Stimulated activated CD8-positive, alpha-beta memory T cell treated with anti-CD3 and anti-CD28 coated beads, Interleukin-7, amount 100 ng/mL, for 24 hours (primary cell): ENCODE results near the gene SLC22A25.
"Not testable (repeated sequence)": the region's sequence is repeated elsewhere in the genome, so short reads cannot be mapped to it uniquely, and the experiment has no call there.

Experiments
- DNase-seq: peaks from one replicate; pipeline ENCODE4 v3.0.0-alpha.2; 2020; ENCODE audit warnings: low read depth

The SLC22A25 gene

GRCh38 chr11:63243533-63243932 lies at the start of gene SLC22A25:
Gene SLC22A25, minus strand, starts transcription at chr11:63243599. Its CDS starts 13,947 bp downstream, at chr11:63229652.
- no peak for DNase-seq

DNA sequence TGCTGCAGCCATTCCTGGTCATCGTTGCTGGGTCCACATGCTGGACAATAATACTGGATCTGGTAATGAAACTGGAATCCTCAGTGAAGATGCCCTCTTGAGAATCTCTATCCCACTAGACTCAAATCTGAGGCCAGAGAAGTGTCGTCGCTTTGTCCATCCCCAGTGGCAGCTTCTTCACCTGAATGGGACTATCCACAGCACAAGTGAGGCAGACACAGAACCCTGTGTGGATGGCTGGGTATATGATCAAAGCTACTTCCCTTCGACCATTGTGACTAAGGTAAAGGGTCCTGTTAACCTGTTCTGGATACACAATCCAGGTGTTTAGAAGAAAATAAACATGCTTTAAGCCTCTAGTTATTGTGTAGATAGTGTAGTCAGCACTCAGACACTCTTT lies 46.9 kb upstream of the SLC22A25 start:
- no peak for DNase-seq

GRCh38 chr11:63289658-63290057 lies 46.3 kb upstream of the SLC22A25 start:
- DNase-seq, result no peak

DNA sequence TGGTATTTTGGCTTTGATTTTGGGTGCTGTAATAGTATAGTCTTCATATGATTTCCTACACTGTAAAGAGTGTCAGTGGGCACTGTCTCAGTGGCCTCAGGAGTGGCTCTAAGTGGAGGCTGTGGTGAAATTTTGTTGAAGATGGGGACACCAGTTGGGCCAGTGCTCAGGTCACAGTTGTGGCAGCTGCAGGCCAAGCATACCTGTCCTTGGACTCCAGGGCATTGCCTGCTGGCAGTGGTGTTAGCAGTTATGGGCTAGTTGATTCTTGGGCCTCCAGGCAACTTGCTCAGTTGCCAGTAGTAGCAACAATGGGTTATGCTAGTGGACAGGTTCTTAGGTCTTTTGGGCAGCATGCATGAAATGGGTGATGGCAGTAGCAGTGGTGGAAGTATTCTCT lies 39.2 kb upstream of the SLC22A25 start:
- DNase-seq, result no peak

- DNase-seq, result no peak
Measured at GRCh38 chr11:63280920-63281319, 37.5 kb upstream of the SLC22A25 start.

GRCh38 chr11:63277345-63277943 lies 34.0 kb upstream of the SLC22A25 start:
- no peak for DNase-seq

DNA sequence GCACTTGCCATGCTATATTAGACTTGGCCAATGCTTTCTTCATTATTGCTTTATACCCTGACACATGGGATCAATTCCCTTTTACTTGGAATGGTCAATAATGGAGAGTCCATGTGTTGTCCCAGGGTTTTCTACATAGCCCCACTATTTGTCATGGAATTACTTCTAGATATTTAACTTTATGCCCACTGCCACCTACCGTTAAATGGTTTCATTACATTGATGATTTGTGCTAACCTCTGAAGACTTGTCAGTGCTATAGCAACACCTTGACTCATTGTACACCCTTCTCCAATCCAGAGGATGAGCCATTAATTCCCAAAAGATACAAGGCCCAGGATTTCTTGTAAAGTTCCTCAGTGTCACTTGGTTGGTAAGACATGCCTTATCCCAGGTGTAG lies 31.4 kb upstream of the SLC22A25 start:
- no peak for DNase-seq

DNA sequence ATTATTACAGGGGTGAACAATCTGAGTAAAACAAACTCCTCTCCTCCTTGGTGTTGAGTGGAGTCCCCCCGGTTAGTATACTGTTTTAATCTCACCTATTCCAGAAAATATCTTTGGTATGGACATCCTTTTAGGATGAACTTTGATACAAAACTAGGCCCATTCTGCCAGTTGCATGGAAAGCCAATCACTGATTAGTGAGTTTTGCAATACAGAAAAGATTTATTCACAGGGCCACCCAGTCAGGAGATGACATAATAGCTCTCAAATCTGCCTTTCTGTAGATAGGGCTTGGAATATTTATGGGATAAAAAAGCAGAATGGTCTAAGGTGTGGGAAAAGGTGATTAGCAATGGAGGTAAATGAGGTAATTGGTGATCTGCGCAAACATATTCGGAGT lies 30.3 kb upstream of the SLC22A25 start:
- no peak for DNase-seq

GRCh38 chr11:63262547-63262946 lies 19.1 kb upstream of the SLC22A25 start:
- DNase-seq, result no peak

DNA sequence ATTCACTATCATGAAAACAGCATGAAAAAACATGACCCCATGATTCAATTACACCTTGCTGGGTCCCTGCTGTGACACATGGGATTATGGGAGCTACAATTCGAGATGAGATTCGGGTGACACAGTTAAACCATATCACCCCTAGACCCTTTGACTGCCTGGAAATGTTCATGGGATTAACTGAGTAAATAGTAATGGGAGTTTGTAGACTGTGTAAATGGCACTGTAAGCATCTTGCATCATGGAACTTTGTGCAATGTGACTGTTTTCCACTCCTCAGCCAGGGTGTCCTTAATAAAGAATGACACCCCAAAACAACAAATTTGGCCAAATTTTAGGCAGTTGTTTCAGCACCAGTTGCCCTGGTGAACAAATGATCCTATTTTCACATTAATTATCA lies 7.9 kb upstream of the SLC22A25 start:
- no peak for DNase-seq

- DNase-seq, result no peak
Measured at GRCh38 chr11:63250162-63251050, 7.0 kb upstream of the SLC22A25 start.

GRCh38 chr11:63248966-63249365 lies 5.6 kb upstream of the SLC22A25 start:
- no peak for DNase-seq

- DNase-seq, result not testable (repeated sequence)
Measured at GRCh38 chr11:63247237-63248002, 4.0 kb upstream of the SLC22A25 start.

DNA sequence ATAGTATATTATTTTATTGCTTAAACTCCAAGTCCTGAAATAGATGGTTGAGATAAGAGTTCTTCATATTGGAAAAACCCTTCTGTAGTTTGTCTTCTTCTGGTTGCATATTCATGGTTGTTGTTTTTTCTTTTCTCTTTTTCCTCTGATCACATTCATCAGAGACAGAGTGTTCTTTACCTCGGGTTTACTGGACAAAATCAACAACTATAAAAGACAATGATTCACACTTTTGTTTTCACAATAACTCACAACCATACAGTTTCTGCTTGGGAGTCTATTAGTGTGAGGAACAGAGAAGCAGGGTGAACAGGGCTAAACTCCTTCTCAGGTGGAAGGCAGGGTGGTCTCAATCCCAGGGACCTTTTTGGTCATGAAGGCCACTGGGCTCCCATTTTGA lies 2.6 kb upstream of the SLC22A25 start:
- no peak for DNase-seq

- no peak for DNase-seq
Measured at GRCh38 chr11:63244862-63245261, 1.5 kb upstream of the SLC22A25 start.

DNA sequence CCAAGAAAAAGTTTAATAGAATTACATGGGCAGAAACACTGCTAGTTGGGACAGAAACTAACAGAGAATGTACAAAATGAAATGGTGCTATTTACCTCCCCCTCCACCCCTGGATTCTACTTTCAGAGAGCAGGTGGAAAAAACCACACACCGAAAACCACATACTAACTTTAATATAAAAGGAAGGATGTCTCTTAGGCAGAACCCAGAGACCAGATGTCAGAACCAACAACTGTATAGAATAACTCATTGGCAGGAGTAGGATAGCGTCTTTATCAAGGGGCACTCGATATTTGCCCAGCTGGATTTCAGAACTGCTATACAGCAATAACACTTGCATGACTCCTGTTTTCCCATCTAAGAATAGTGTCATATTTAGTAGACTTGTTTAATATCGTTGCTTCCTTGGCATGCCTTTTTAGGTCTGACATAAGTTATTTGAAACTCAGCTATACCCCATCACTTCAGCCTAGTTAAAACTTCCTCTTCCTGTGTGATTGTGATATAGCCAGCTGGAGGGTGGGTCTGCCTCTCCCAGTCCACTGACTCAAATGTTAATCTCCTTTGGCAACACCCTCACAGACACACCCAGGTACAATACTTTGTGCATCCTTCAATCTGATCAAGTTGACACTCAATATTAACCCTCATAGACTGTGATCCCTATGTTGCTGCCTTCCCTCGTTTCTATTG lies 1.2 kb downstream of the SLC22A25 start:
- DNase-seq, result no peak

- no peak for DNase-seq
Measured at GRCh38 chr11:63240791-63241379, 2.5 kb downstream of the SLC22A25 start.

DNA sequence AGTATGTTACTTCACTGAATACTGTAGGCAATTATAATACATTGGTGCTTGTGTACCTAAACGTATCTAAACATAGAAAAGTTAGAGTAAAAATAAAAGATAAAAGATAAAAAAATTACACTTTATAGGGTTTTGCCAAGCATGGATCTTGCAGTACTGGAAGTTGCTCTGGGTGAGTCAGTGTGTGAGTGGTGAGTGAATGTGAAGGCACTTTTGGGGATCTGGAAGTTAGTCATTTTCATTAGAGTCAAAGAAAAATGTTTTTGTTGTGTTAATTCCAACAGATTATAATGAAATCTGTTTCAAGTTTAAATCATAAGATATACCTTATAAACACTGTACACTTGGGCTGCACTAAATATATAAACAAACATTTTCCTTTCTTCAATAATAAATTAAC lies 3.3 kb downstream of the SLC22A25 start:
- DNase-seq, result no peak

DNA sequence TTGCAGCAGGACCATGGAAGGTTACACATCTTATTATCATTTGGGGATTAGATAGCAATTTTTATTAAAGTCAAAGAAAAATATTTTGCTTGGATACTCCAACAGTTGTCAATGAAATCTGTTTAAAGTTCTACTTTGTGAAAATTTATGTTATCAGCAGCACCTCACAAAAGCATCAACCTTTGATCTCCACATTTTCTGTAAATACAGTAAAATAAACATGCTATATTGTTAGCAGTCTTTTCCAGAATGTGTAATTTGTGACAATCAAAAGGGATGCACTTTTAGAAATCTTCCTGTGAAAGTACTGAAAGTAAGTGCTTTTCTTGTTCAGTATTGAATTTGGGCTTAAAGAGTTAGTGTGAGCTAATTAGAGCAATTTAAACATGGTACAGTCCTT lies 4.1 kb downstream of the SLC22A25 start:
- no peak for DNase-seq

DNA sequence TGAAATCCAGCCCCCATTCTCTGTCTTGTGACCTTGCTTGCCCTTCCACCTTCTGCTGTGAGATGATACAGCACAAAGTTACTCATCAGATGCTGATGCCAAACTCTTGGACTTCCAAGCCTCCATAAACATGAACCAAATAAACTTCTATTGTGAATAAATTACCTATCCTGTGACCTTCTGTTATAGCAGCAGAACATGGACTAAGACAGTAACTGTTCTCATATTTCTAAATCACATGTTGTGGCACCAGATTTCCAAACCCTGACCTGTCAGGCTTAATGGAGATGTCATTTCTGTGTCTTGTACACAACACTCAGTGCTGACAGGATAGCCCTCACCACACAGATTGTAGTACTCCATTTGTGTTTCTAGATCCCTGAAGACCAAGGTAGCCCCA lies 6.0 kb downstream of the SLC22A25 start:
- no peak for DNase-seq
